Measurements from ENCODE around the gene KIF5A.
A peak's percentile ranks its signal among the peaks of the same experiment; 100 is the strongest.
"Not testable (repeated sequence)": the region's sequence is repeated elsewhere in the genome, so short reads cannot be mapped to it uniquely, and the experiment has no call there.

The KIF5A gene

GRCh38 chr12:57513266-57513665 lies 36.6 kb upstream of the KIF5A start:
- TF ChIP-seq ZFX (IDR thresholded peaks at IDR 0.05) (no peak), CTCF (conservative IDR thresholded peaks at IDR 0.05) (no peak)
- H3K27ac ChIP-seq = no peak overlapping the region

- H3K27ac ChIP-seq = not testable (repeated sequence)
Measured at GRCh38 chr12:57513677-57514076, 36.2 kb upstream of the KIF5A start.

- peak overlapping the region; percentile 74 for H3K27ac ChIP-seq
Measured at GRCh38 chr12:57514246-57514645, 35.6 kb upstream of the KIF5A start.

GRCh38 chr12:57514720-57515407 lies 35.0 kb upstream of the KIF5A start:
- TF ChIP-seq ZFX (IDR thresholded peaks at IDR 0.05) = no peak
- TF ChIP-seq CTCF (conservative IDR thresholded peaks at IDR 0.05) = no peak
- H3K27ac ChIP-seq = peak overlapping the region; percentile 74

GRCh38 chr12:57515408-57515933 lies 34.4 kb upstream of the KIF5A start:
- peak overlapping the region; percentile 74 for H3K27ac ChIP-seq
- TF ChIP-seq CTCF (conservative IDR thresholded peaks at IDR 0.05) = no peak
- TF ChIP-seq ZFX (IDR thresholded peaks at IDR 0.05) = no peak

GRCh38 chr12:57515934-57516541 lies 33.8 kb upstream of the KIF5A start:
- H3K27ac ChIP-seq = peak overlapping the region; percentile 38; the same call in 1 of the 2 replicates
- TF ChIP-seq CTCF (conservative IDR thresholded peaks at IDR 0.05) (no peak), ZFX (IDR thresholded peaks at IDR 0.05) (no peak)

GRCh38 chr12:57516617-57517153 lies 33.2 kb upstream of the KIF5A start:
- peak overlapping the region; percentile 38 for H3K27ac ChIP-seq
- TF ChIP-seq CTCF (conservative IDR thresholded peaks at IDR 0.05) = no peak
- TF ChIP-seq ZFX (IDR thresholded peaks at IDR 0.05) = no peak

- H3K27ac ChIP-seq = peak overlapping the region; percentile 38
- no peak for TF ChIP-seq ZFX (IDR thresholded peaks at IDR 0.05)
- TF ChIP-seq CTCF (conservative IDR thresholded peaks at IDR 0.05) = no peak
Measured at GRCh38 chr12:57517187-57517586, 32.7 kb upstream of the KIF5A start.

GRCh38 chr12:57517718-57518117 lies 32.1 kb upstream of the KIF5A start:
- peak overlapping the region; percentile 35 for H3K27ac ChIP-seq

Data from C4-2B (cell line).